ENCODE data around the gene RPL22L1. TPM values are rescaled to one million over a fixed set of nuclear protein-coding genes. Genes with fewer than 3 reads are reported as not detected.

Gene RPL22L1
- total RNA-seq (30.4 and 49.2 TPM in 2 replicates), polyA plus RNA-seq (33.2 and 44.5 TPM in 2 replicates)

DNA sequence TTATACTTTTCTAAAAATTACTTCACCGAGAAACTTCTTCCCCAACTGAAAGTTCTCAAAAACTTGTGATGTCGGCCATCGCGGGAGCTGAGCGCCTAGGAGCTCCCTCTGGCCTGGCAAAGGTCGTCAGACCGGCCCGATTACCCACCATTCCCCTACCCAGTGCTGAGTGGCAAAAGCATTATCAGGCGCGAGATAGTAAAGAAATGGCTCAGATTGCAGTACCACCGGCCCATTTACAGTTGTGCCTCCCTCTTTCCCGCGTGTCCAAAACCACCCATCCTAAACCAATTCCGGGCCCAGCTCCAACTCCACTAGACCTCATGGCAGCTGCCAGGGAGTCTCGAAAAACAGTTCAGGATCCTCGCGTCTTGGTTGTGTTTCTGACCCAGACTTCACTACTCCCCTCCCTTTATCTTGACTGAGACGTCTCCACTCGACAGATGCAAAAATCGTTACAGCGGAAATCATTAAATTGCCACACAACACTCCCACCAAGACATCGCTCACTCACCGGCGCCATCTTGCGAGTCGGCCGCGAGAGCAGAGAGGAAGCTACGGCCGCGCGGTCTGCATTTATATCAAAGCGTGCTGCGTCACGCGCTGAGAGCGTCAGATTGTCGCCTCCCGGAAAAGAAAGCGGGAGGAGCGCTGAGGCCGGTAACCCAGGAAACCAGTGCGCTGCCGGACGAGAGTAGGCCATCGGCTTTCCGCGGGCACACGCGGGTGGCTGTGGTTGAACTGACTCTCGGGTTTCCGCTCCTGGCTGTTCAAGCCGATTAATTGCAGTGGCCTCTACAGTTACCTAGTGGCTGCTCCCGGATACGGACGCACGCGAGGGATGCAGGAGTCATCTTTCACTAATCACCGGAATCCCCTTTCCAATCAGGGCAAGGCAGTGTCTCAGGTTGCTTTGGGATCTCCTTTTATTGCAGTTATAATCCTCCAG, at the start of gene RPL22L1:
RPL22L1 (minus strand) TSS at position 551 of the 949 bp plus-strand sequence; CDS start at position 523, 28 bp downstream.
- peaks cover 26% of the 10 kb centered on the region for H3K36me3 ChIP-seq
- H3K4me3 ChIP-seq, result peak within 1 kb of the TSS; percentile 52
- H3K4me1 ChIP-seq (ENCODE audit: low read depth), result peaks cover 8% of the 10 kb centered on the region
- peak; percentile 96 to 97 for DNase-seq (ENCODE audit: low read depth in 1 of 2, low spot score in 1 of 2)
- H3K27ac ChIP-seq, result peak within 1 kb of the TSS; percentile 93
- H3K27me3 ChIP-seq, result no peaks in the 10 kb centered on the region
- no peak for TF ChIP-seq CTCF (IDR thresholded peaks at IDR 0.05; ENCODE audit: low read depth, low read length)
- no peaks in the 10 kb centered on the region for H3K9me3 ChIP-seq (ENCODE audit: low read depth)

- Histone ChIP-seq H3K4me3 (no peak overlapping the region), H3K36me3 (no peaks in the 10 kb centered on the region), H3K27me3 (no peaks in the 10 kb centered on the region), H3K4me1 (ENCODE audit: low read depth) (no peaks in the 10 kb centered on the region), H3K9me3 (ENCODE audit: low read depth) (no peaks in the 10 kb centered on the region), H3K27ac (no peak overlapping the region)
- no peak for DNase-seq (ENCODE audit: low read depth in 1 of 2, low spot score in 1 of 2)
- no peak for TF ChIP-seq CTCF (IDR thresholded peaks at IDR 0.05; ENCODE audit: low read depth, low read length)
Observed at GRCh38 chr3:170918715-170919114, 48.7 kb upstream of the RPL22L1 start.

GRCh38 chr3:170914690-170915089, 44.7 kb upstream of the RPL22L1 start:
- Histone ChIP-seq H3K27me3 (no peaks in the 10 kb centered on the region), H3K4me3 (no peak overlapping the region), H3K4me1 (ENCODE audit: low read depth) (no peaks in the 10 kb centered on the region), H3K36me3 (no peaks in the 10 kb centered on the region), H3K27ac (no peak overlapping the region), H3K9me3 (ENCODE audit: low read depth) (no peaks in the 10 kb centered on the region)
- no peak for DNase-seq (ENCODE audit: low read depth in 1 of 2, low spot score in 1 of 2)
- TF ChIP-seq CTCF (IDR thresholded peaks at IDR 0.05; ENCODE audit: low read depth, low read length), result no peak

DNA sequence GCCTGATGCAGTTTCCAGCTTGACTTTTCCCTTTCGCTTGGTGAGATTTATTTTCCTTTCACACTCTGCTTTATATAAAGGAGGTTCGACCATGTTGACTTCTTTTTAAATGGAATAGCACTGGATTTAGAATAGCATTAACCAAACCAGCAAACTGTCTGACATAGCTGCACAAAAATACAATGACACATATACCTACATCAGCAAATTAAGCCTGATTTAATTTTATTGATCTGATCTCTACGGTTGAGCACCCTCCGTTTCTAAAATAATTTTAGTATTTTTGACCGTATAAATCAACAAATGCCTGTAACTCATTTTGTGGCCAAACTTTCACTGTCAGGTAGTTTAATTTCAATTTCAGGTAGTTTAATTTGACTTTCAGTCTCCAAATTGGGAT, 44.2 kb upstream of the RPL22L1 start:
- Histone ChIP-seq H3K9me3 (ENCODE audit: low read depth) (no peaks in the 10 kb centered on the region), H3K4me3 (no peak overlapping the region), H3K36me3 (no peaks in the 10 kb centered on the region), H3K27me3 (no peaks in the 10 kb centered on the region), H3K4me1 (ENCODE audit: low read depth) (no peaks in the 10 kb centered on the region), H3K27ac (no peak overlapping the region)
- no peak for DNase-seq (ENCODE audit: low read depth in 1 of 2, low spot score in 1 of 2)
- TF ChIP-seq CTCF (IDR thresholded peaks at IDR 0.05; ENCODE audit: low read depth, low read length), result no peak

GRCh38 chr3:170911051-170911450, 41.1 kb upstream of the RPL22L1 start:
- no peak for DNase-seq (ENCODE audit: low read depth in 1 of 2, low spot score in 1 of 2)
- Histone ChIP-seq H3K4me3 (no peak overlapping the region), H3K36me3 (no peaks in the 10 kb centered on the region), H3K9me3 (ENCODE audit: low read depth) (no peaks in the 10 kb centered on the region), H3K4me1 (ENCODE audit: low read depth) (no peaks in the 10 kb centered on the region), H3K27ac (no peak overlapping the region), H3K27me3 (peaks cover 18% of the 10 kb centered on the region)
- TF ChIP-seq CTCF (IDR thresholded peaks at IDR 0.05; ENCODE audit: low read depth, low read length), result no peak
